Activated CD4-positive, alpha-beta T cell treated with anti-CD3 and anti-CD28 coated beads, Interleukin-2, amount 50 U/mL, for 1 hour (primary cell): ENCODE measurements around the gene FBXO24.
"Not testable (repeated sequence)": the region's sequence is repeated elsewhere in the genome, so short reads cannot be mapped to it uniquely, and the experiment has no call there.

Experiments
- DNase-seq: peaks from one replicate; pipeline ENCODE4 v3.0.0-alpha.2; 2020

Gene FBXO24

DNA sequence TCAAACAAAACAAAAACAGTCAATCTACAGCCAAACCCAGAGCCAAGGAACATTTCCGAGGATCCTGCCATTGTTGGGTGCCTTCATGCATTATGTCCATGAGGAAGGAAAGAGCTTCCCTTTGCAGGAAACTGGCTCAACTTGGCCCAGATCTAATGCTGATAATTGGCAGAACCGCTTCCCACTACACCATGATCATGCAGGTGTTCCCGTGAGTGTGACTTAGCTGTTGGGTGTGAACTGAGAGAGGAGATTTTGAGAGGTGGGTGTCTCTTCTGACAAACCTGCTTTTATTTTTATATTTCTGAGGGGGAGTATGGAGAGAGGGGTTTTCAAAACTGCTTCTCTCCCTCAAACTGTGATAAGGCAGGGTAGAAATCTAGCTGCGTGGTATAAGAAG is 27.0 kb upstream of the FBXO24 start:
- DNase-seq, result no peak

DNA sequence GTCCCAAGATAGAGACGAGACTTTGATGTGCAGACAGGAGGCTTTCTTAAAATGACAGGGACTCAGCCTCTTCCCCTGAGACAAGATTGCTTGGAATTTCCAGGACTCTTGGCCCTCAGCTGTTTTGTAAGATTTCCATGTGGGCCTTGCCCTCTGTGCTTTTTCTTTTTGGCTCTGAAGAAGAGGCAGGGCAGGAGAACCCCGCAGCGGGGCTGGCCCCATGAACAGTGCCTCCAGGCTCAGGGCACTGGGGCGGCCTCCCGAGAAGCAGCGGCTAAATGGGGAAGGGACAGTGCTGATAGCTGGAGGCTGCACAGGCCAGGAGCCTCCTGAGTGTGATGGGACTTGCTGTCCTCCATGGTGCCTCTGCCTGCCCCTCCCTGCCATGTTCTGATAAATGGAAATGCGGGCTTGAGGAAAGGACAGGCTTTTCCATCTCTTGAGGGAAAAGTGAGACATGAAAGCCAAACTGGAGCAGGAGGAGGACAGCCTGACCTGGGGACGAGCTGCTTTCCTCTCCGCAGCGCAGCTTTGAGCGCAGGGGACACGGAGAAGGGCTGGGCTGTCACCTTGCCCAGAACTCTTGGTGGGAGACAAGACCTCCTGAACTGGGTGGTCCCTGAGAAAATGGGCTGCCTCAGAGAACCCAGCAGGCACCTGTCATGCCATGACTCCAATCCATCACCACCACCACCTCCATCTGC is 24.5 kb upstream of the FBXO24 start:
- DNase-seq, result no peak

DNA sequence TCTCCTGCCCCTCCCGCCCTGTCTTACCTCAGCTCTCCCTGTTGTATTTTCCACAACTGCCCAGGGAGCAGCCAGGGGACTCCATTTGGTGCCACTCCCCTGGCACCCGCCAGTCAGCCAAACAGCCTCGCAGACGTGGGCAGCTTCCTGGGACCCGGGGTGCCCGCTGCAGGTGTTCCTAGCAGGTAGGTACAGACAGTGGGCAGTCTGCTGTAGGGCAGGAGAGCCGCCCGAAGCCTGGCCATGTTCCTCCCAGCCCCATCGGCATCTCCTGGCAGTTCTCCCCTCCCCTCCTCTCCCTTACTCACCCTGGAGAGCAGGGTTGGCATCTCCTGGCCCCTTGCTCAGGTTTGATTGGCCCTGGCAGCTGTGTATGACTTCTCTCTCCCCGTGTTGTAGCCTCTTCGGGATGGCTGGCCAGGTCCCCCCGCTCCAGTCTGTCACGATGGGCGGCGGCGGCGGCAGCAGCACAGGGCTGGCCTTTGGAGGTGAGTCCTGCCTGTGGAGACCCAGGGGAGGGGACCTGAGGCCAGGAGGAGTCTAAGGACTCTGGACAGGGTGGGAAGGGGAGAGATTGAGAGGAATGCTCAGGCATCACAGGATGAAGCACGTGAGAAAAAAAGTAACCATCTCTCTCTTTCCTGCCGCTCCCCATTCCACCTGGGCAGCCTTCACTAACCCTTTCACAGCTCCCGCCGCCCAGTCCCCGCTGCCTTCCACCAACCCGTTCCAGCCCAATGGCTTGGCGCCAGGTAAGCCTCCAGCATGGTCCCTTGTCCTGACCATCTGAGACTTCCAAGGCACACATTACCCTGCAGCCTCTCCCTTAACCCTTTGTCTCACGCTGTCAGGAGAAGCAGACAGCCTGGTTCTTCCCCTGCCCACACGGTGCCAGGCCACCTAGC is 23.7 kb upstream of the FBXO24 start:
- no peak for DNase-seq

DNA sequence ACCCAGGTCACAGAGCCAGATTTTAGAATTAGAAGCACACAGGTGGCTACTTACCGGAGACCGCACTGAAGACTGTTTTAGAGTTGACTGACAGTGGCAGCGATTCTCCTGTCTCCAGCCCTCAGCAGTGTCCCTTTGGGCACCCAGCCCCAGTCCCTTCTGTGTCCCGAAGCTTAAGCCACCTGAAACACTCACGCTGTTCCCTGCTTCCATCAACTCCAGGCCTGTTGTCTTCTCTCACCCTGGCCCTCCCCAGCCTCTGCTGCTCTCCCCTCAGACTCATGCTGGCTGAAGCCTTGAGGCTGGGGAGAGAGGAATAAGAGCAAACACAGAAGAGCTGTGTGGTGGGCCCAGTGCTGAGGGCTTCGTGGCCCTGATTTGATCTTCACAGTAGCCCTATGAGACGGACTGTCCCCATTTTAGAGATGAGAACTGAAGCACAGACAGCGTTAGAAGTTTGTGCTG is 23.0 kb upstream of the FBXO24 start:
- DNase-seq, result no peak

DNA sequence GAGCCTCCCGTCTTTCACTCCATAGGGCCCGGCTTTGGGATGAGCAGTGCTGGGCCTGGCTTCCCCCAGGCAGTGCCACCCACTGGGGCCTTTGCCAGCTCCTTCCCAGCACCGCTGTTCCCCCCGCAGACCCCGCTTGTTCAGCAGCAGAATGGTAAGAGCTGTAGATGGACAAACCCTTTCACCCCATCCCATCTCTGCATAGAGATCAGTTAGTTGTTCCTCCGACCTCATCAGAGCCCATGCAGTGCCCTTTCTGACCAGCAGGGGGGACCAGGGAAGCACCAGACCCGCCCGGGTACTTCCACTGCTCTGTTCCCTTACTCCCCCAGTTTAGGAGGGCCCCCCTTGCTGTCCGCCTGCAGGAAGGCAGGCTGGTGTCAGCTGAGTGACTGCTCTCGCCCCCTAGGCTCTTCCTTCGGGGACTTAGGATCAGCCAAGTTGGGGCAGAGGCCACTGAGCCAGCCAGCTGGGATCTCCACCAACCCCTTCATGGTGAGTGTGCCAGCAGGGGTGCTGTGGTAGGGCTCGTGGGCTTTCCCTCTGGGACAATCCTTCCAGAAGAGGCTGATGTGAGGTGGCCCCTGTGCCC is 22.2 kb upstream of the FBXO24 start:
- peak; percentile 87 for DNase-seq

DNA sequence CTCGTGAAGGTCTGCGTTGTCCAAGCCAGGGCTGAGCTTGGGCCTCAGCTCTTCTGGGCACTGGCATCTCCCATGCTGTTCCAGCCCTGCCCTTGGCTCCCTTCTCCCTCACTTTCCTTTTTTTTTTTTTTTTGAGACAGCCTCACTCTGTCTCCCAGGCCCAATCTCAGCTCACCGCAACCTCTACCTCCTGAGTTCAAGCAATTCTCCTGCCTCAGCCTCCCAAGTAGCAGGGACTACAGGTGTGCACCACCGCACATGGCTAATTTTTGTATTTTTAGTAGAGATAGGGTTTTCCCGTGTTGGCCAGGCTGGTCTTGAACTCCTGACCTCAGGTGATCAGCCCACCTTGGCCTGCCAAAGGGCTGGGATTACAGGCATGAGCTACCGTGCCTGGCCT is 21.7 kb upstream of the FBXO24 start:
- DNase-seq, result not testable (repeated sequence)

DNA sequence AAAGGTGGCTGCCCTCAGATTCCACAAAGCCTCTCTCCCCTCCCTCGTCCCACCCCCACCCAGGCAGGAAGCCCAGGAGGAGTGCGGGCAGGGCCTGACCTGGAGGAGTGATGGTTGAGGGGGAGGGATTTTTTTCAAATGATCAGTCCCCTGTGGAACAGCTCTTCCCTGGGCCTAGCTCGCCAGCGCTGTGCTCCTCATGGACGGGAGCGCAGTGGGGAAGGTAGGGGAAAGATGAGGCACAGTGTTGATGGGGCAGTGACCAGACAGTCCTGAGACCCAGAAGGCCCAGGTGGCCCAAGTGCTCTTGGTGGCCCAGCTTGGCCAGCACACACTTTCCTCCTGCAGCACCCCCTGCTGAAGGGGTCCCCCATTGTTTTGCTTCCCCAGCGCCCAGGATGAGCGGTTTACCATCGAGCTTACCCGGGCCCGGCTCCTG is 21.0 kb upstream of the FBXO24 start:
- DNase-seq, result no peak

DNA sequence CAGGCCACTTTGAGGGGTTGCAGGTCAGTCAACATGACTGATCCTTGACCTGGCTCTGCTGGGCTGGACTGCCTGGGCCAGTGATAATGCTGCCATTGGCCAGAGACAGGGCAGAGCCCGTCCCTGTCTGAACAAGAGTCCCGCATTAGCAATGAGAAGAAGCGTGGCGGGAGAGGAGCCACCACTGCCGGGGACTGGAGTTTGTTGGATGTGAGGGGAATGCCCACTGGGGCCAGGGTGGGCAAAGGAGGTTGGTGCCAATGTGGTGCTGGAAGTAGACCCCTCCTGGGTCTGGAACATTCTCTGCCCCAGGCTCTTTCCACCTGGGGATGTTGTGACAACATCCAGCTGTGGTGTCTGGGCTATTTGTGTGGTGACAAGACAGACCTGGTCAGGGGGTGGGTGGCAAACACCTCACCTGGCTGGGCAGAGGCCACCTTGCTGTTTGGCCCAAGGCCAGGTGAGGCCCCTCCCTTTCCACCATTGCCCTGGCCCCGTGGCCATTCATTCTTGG is 20.1 kb upstream of the FBXO24 start:
- no peak for DNase-seq

DNA sequence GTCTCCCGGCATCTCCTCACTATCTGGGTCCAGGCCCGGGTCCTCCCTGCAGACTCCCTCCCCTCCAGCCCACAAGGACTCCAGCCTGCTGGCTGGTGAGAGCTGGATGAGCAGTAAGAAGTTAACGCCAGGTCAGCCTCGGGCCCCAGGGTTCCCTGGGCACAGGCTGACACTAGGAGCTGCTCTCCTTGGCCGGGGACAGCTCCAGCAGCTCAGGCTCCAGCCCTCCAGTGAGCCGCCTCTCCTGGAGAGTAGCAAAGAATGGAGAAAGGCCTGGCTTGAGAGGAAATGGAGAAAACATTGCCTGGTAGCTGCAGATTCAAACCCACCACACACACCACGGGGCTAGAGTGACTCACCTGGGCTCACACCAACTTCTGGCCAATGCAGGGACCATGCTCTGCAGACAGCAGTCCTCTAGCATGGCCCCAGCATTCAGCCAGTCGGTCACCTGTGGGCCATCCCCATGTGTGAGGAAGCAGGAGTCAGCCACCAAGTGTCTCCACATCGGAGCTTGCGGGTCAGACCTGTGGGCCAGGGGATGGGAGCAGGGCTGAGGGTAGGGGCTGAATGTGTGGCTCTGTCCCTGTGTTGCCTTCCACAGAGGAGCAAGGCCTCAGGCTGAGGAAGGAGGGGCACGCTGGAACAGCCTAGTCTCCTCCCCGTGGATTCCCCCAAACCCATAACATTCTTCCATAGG is 18.9 kb upstream of the FBXO24 start:
- DNase-seq, result no peak

DNA sequence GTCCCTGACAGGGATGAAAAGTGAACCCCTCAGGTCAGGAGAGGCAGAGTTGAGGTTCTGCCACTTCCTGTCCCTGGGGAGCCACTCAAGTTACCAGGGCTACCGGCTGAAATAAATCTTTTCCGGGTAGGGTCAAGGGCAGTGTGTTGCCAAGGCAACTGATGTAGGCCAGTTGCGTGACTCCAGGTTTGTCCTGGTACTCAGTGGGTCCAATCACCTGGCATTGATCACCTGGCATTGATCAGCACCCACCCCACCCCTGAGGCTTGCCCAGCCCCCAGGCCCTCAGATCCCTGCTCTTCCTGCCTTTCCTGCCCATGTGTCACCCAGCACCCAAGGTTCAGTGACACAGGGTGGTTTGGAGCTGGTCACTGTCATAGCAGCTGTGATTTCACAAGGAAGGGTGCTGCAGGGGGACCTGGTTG is 18.4 kb upstream of the FBXO24 start:
- DNase-seq, result no peak

DNA sequence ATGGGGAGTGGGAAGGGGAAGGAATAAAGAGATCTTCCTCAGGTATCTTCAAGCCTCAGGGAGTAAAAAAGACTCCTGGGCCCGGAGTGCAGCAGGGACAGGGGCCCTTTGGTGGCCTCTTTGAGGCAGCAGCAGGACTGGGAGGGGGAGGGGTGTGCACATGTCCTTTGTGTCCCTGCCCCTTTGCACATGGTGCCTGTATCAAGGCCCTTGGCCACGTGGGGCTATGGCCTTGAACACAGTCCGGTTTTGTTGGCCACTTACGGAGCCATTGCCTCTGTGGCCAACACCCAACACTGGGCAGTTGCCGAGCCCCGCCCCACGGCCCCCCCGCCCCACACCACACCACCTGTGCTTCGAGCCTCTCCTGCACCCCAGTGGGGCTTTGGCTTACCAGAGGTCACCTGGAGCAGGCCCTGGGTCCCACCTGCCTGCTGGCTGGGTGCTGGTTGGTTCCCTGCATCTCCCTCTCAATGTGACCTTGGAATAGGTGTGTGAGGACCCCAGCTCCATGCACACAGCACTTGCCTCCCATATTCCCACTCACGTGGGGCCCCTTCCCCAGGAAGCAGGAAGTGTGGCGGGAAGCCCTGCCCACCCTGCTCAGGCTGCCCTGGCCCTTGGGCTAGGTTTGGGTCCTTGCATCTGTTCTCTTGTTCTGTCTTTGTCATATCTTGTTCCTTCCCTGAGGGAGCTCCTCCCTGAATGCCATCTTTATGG is 17.8 kb upstream of the FBXO24 start:
- no peak for DNase-seq

DNA sequence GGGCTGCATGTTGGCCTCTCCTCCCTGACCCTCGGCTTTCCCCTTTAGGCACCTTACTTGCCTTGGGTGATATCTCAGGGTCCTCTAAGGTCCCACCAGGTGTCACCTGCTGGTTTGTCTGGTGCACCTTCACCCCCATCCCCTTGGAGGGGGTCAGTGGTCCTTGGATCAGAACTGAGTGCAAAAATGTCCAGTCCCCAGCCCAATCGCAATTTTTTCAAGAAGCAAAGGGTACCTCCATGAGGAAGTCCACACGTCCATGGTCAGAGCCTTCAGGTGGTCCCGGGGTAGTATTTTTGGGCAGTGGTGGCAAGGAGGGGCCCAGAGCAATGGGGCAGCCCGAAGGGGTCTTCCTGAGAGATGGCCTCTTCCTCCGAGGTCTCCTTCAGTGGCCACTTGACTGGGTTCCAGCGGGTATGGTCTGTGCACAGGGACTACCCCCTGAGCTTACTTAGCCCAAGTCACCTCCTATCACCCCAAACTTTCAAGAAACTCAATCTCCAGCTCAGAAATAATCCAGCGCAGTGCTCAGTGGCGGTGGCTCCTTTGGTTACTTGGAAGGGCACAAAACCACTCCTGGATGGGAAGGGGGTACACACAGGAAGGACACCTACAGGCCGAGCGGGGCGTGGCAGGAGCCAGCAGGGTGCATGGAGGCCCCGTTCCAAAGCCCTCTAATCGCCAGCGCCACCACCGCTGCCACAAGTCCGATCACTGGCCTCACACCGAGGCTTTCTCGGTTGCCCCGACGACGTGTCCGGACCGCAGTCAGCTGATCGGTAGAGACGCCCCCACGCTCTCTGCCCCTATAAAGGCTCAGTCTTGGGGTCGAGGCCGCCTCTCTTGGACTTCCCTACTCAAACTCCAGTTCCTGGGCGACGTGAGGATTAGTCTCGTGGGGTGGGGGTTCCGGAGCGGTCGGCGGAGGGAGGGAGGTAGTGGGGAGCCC is 17.0 kb upstream of the FBXO24 start:
- DNase-seq, result peak; percentile 38

DNA sequence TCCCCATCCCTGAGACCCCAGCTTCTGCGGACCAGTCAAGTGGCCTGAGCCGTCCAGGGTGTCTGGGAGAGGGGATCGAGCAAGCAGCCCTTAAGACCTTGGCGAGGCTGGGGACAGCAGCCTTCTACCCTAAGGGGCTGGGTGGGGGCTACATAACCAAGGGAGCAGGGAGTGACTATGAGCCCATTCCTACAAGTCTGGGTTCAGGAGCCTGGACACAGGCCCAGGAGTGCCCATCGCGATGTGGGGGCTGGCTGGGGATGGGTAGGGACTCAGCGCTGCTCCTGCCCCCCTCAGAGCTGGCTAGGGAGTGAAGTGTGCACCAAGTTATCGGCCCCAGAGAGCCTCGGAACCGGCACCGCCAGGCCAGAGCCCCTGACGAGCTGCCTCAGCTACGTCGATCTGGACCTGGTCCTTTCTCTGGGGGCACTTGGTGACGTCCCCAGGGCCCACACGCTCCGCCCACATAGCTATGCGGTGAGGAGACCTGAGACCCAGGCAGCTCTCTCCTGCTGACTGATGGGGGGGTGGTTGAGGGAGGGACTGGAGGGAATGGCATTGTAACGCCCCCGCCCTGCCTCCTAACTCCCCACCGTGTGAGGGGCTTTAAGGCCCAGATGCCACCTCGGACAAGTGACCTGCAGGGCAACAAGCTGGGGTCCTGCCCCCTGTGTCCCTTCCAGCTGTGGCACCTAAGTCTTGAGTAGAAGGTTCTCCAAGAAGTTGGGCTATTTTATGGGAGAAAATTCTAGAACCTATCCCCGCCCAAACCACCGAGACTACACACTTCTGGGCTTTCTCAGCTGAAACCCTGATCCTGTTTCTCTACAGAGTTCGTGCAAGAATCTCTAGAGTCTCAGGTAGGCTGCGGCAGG is 14.9 kb upstream of the FBXO24 start:
- no peak for DNase-seq

DNA sequence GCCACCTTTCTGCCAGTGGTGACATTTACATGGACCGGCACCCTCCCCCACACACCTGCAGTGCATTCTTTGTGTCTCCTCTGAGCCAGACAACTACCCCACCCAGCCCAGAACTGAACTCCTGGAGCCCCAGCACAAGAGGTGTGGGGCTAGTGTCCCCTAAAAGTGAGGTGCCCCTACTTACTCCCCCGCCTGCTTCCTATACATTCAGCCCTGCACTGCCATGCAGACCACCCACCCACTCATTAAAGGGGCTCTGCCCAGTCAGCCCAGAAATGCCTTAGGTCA is 14.4 kb upstream of the FBXO24 start:
- no peak for DNase-seq

DNA sequence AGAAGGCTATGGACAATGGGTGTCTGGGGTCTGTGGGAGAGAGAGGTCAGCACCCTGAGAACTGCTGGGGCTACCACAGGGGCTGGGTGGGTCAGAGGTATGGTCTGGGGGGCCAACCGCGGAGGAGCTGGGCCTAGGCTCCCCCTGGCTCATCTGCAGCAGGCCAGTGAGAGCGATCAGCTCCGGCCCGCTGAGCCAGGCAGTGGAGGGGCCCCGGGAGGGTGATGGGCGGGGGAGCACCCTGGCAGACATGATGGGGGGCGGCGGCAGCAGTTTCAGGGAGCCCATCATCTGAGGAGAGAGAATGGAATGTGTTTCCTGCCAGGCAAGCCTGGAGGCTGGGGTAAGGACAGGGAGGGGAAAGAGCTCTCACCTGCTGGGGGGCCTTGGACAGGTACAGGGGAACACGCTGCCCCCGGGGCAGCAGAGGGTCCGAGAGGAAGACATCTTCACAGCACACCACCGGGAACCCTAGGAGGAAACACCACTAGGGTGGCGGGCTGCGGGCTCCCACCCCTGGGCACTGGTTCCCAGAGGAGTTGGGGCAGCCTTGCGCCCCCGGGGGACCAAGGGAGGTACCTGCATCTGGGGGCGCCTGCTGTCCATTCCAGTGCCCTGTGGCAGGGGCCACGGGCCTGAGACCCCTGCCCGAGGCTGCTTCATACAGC is 13.7 kb upstream of the FBXO24 start:
- DNase-seq, result no peak

DNA sequence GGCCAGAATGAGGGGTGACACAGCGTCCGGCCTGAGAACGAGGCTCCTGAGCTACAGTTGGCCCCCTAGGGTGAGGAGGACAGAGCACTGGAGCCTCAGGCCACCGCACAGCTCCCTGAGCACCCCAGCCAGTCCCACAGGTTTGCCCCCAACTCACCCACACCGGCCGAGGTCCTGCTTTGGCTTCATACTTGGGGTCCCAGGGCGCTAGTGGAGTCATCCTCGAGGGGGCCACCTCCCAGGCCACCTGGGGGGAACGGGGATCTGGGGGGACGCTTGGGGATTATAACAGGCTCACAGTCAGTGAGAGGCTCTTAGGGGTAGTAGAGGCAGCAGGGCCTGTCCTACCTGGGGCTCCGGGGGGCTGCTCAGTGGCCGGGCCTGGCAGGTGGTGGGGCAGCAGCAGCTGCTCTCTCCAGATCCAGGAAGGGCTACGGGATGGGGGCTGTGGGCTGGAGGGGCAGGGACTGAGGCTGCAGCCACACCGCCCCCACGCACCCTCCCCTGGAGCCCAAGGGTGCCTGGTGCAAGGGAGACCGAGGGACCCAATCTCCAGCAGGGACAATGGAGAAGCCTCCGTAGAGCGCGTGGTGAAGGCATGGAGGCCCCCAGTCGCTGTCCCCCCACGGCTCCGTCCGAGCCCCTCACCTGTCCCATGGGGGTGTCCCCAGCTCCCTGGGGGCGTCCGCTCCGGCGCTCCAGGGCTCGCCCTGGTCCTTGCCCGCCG is 13.0 kb upstream of the FBXO24 start:
- no peak for DNase-seq

DNA sequence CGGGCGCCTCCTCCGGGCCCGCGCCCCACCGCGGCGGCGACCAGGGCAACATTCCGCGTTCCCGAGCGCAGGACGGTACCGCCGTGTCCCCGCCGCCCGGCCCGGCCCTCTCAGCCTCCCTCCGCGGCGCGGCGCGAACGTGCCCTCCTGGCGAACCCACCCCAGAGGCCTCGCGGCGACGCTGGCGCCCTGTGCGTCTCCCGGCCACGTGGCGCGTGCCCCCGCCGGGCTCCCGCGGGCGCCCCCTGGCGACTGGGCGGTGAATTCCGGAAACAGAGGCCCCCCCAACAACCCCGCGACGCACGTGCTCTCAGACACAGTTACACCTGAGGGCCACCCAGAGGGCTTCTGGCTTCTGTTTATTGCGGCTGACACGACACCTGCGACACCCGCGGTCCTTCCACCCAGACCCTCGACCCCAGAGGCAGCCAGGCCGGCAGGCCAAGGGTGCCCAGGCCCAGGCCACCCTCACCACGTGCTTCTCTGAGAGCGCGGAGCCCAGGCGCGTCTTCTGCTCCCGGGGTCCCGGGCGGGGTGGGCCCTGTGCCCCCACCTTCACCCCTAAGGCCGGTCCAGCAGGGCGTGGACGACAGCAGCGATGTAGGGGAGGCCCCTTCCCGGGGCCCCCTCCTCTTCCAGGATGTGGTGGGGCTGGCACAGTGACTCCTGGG is 12.3 kb upstream of the FBXO24 start, which contains the start of gene SAP25:
SAP25 (minus strand) TSS at position 210 of the 671 bp plus-strand sequence; CDS start at position 52, 158 bp downstream.
- DNase-seq, result no peak
